SJCRH30 (cell line): ENCODE data around the gene SQOR. TPM values are rescaled to one million over a fixed set of nuclear protein-coding genes. Genes with fewer than 3 reads are reported as not detected.
"Not testable (repeated sequence)": the region's sequence is repeated elsewhere in the genome, so short reads cannot be mapped to it uniquely, and the experiment has no call there.

Experiments used
- DNase-seq, 2 experiments: peaks; one replicate each; pipeline ENCODE4 v3.0.0-alpha.2; 2015 to 2020
- H3K27ac ChIP-seq: fragments of 250-450 bp; sonication (Bioruptor Pico); 2 replicates; pipeline ENCODE4 v1.5.1; 2020; ENCODE audit warnings: mild to moderate bottlenecking, moderate library complexity
- H3K27me3 ChIP-seq: fragments of 250-450 bp; sonication (Bioruptor Pico); 2 replicates; pipeline ENCODE4 v1.5.1; 2020; ENCODE audit warnings: mild to moderate bottlenecking, moderate library complexity
- H3K36me3 ChIP-seq: fragments of 250-450 bp; sonication (Bioruptor Pico); 2 replicates; pipeline ENCODE4 v1.5.1; 2020; ENCODE audit warnings: mild to moderate bottlenecking, moderate library complexity
- H3K4me1 ChIP-seq: fragments of 250-450 bp; sonication (Bioruptor Pico); 2 replicates; pipeline ENCODE4 v1.5.1; 2020; ENCODE audit warnings: mild to moderate bottlenecking, moderate library complexity
- H3K4me3 ChIP-seq: fragments of 250-450 bp; sonication (Bioruptor Pico); 2 replicates; pipeline ENCODE4 v1.5.1; 2020; ENCODE audit warnings: mild to moderate bottlenecking, moderate library complexity
- H3K9me3 ChIP-seq: fragments of 250-450 bp; sonication (Bioruptor Pico); replicated peaks from 2 replicates; pipeline ENCODE4 v1.5.1; 2020; ENCODE audit warnings: mild to moderate bottlenecking, moderate library complexity
- total RNA-seq: library from RNA; depleted of rRNA; stranded (reverse); fragments of >200 nt; shearing (Covaris generic); gene quantifications from 2 replicates; pipeline ENCODE4 v1.2.3, GENCODE V29; 2014

SQOR gene
- total RNA-seq, 1 experiment from 2014 or later = 0.67 TPM

- DNase-seq = no peak
- no peaks in the 10 kb centered on the region for H3K36me3 ChIP-seq
- H3K27me3 ChIP-seq = peaks cover 4% of the 10 kb centered on the region; the same call in 1 of the 2 replicates
- H3K4me3 ChIP-seq = no peak overlapping the region
- no peak overlapping the region for H3K27ac ChIP-seq
- no peaks in the 10 kb centered on the region for H3K4me1 ChIP-seq
- no peaks in the 10 kb centered on the region for H3K9me3 ChIP-seq
These were observed 9.6 kb downstream of the SQOR start for GRCh38 chr15:45644437-45644836.

GRCh38 chr15:45645026-45645980 is 10.5 kb downstream of the SQOR start:
- DNase-seq = no peak
- Histone ChIP-seq H3K27me3 (peaks cover 4% of the 10 kb centered on the region; the same call in 1 of the 2 replicates), H3K27ac (no peak overlapping the region), H3K4me3 (no peak overlapping the region), H3K36me3 (no peaks in the 10 kb centered on the region), H3K4me1 (no peaks in the 10 kb centered on the region), H3K9me3 (no peaks in the 10 kb centered on the region)

- Histone ChIP-seq H3K36me3 (no peaks in the 10 kb centered on the region), H3K27ac (no peak overlapping the region), H3K4me3 (no peak overlapping the region), H3K27me3 (peaks cover 4% of the 10 kb centered on the region; the same call in 1 of the 2 replicates), H3K4me1 (no peaks in the 10 kb centered on the region), H3K9me3 (no peaks in the 10 kb centered on the region)
- DNase-seq = no peak
These were observed 11.4 kb downstream of the SQOR start for GRCh38 chr15:45646220-45646619.

GRCh38 chr15:45647828-45648227 is 13.0 kb downstream of the SQOR start:
- Histone ChIP-seq H3K9me3 (no peaks in the 10 kb centered on the region), H3K4me3 (no peak overlapping the region), H3K36me3 (no peaks in the 10 kb centered on the region), H3K27me3 (no peaks in the 10 kb centered on the region; the same call in 1 of the 2 replicates), H3K4me1 (no peaks in the 10 kb centered on the region), H3K27ac (no peak overlapping the region)
- no peak for DNase-seq

- no peak for DNase-seq
- Histone ChIP-seq H3K9me3 (no peaks in the 10 kb centered on the region), H3K4me1 (no peaks in the 10 kb centered on the region), H3K4me3 (no peak overlapping the region), H3K36me3 (no peaks in the 10 kb centered on the region), H3K27ac (no peak overlapping the region), H3K27me3 (no peaks in the 10 kb centered on the region; the same call in 1 of the 2 replicates)
These were observed 13.8 kb downstream of the SQOR start for GRCh38 chr15:45648521-45649200.

GRCh38 chr15:45650007-45650406 is 15.2 kb downstream of the SQOR start:
- H3K27ac ChIP-seq = not testable (repeated sequence)

GRCh38 chr15:45650889-45651525 is 16.2 kb downstream of the SQOR start:
- Histone ChIP-seq H3K27ac (no peak overlapping the region), H3K36me3 (no peaks in the 10 kb centered on the region), H3K4me3 (no peak overlapping the region), H3K4me1 (no peaks in the 10 kb centered on the region), H3K27me3 (0 out of 2 replicates have a peak, but pooled peaks cover 4% of the 10 kb centered on the region), H3K9me3 (no peaks in the 10 kb centered on the region)
- DNase-seq = no peak

More at GRCh38 chr15:45650007-45650406, 15.2 kb downstream of the SQOR start:
- H3K4me3 ChIP-seq, DNase-seq, H3K36me3 ChIP-seq, H3K27me3 ChIP-seq, H3K9me3 ChIP-seq, H3K4me1 ChIP-seq: not testable (repeated sequence)

GRCh38 chr15:45653702-45654424 is 19.0 kb downstream of the SQOR start:
- H3K27ac ChIP-seq = no peak overlapping the region
- no peaks in the 10 kb centered on the region for H3K36me3 ChIP-seq
- DNase-seq = no peak
- no peak overlapping the region for H3K4me3 ChIP-seq
- peaks cover 18% of the 10 kb centered on the region; the same call in 1 of the 2 replicates for H3K27me3 ChIP-seq
- no peaks in the 10 kb centered on the region for H3K4me1 ChIP-seq
- H3K9me3 ChIP-seq = no peaks in the 10 kb centered on the region

- no peaks in the 10 kb centered on the region for H3K9me3 ChIP-seq
- H3K4me3 ChIP-seq = no peak overlapping the region
- no peaks in the 10 kb centered on the region for H3K4me1 ChIP-seq
These were observed 19.9 kb downstream of the SQOR start for GRCh38 chr15:45654749-45655148.

GRCh38 chr15:45657254-45657653 is 22.4 kb downstream of the SQOR start:
- no peaks in the 10 kb centered on the region for H3K4me1 ChIP-seq
- H3K36me3 ChIP-seq = no peaks in the 10 kb centered on the region
- H3K27me3 ChIP-seq = peaks cover 18% of the 10 kb centered on the region; the same call in 1 of the 2 replicates
- no peaks in the 10 kb centered on the region for H3K9me3 ChIP-seq
- no peak for DNase-seq
- no peak overlapping the region for H3K27ac ChIP-seq
- no peak overlapping the region for H3K4me3 ChIP-seq

More at GRCh38 chr15:45654749-45655148, 19.9 kb downstream of the SQOR start:
- H3K27ac ChIP-seq = no peak overlapping the region
- H3K36me3 ChIP-seq = no peaks in the 10 kb centered on the region
- peaks cover 18% of the 10 kb centered on the region; the same call in 1 of the 2 replicates for H3K27me3 ChIP-seq
- DNase-seq = no peak

- Histone ChIP-seq H3K27ac (no peak overlapping the region), H3K4me3 (no peak overlapping the region), H3K4me1 (no peaks in the 10 kb centered on the region), H3K27me3 (peaks cover 18% of the 10 kb centered on the region; the same call in 1 of the 2 replicates), H3K9me3 (no peaks in the 10 kb centered on the region), H3K36me3 (no peaks in the 10 kb centered on the region)
- no peak for DNase-seq
These were observed 23.1 kb downstream of the SQOR start for GRCh38 chr15:45657764-45658545.

- no peaks in the 10 kb centered on the region for H3K9me3 ChIP-seq
- H3K4me1 ChIP-seq = no peaks in the 10 kb centered on the region
- peaks cover 15% of the 10 kb centered on the region; the same call in 1 of the 2 replicates for H3K27me3 ChIP-seq
- DNase-seq = no peak
- H3K4me3 ChIP-seq = no peak overlapping the region
- no peak overlapping the region for H3K27ac ChIP-seq
- H3K36me3 ChIP-seq = no peaks in the 10 kb centered on the region
These were observed 25.6 kb downstream of the SQOR start for GRCh38 chr15:45660231-45660979.

GRCh38 chr15:45662375-45662774 is 27.5 kb downstream of the SQOR start:
- Histone ChIP-seq H3K36me3 (no peaks in the 10 kb centered on the region), H3K27ac (no peak overlapping the region), H3K9me3 (no peaks in the 10 kb centered on the region), H3K4me1 (no peaks in the 10 kb centered on the region), H3K27me3 (peaks cover 15% of the 10 kb centered on the region), H3K4me3 (no peak overlapping the region)
- no peak for DNase-seq
